Fibroblast of the conjunctiva (primary cell): ENCODE results near the gene C19orf53.

Experiments
- DNase-seq: peaks from one replicate; pipeline ENCODE4 v3.0.0-alpha.2; 2010; ENCODE audit warnings: low read depth

C19orf53 gene

DNA sequence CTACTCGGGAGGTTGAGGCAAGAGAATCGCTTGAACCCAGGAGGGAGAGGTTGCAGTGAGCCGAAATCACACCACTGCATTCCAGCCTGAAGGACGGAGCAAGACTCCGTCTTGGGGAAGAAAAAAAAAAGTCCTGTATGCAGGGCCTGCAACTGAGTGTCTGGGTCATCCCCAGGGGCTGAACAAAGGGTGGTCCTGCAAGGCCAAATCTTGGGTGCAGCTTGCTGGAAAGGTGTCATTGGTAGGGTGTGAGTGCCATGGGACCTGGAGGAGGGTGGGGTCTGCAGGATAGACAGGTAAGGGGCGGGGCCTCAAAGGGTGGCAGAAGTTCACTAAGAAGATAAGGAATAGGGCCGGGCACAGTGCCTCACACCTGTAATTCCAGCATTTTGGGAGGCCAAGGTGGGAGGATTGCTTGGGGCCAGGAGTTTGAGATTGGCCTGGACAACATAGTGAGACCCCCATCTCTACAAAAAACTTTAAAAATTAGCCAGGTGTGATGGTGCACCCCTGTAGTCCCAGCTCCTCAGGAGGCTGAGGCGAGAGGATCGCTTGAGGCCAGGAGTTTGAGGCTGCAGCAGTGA, 52.5 kb downstream of the C19orf53 start:
- DNase-seq = no peak

DNA sequence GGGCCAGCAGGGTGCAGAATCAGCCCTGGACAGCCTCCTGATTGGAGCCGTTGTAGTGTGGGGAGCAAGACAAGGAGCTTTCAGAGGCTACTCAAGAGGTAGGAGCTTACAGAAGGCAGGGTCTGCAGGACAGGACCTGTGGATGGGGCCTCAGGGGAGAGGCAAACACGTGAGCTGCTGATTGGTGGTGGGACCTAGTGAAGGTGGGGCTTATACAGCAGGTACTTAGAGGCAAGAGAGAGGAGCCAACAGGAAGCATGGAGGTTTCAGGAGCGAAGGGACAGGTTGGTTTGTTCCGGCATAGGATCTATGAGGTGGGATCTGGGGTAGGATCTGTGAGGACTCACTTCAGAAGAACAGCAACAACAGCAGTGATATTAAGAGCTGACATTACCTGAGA, 53.4 kb downstream of the C19orf53 start:
- DNase-seq = no peak
